ENCODE results near the gene CASZ1.

GRCh38 chr1:10681296-10682107, 114.9 kb downstream of the CASZ1 start:
- TF ChIP-seq CTCF (IDR thresholded peaks at IDR 0.05; ENCODE audit: extremely low read depth in 1 of 2, insufficient read depth in 1 of 2, low read depth in 1 of 2, low read length in 2 of 2) (no peak), POLR2A (IDR thresholded peaks at IDR 0.05; ENCODE audit: low read depth, low read length) (no peak), EZH2 (IDR thresholded peaks at IDR 0.05; ENCODE audit: borderline replicate concordance, low read depth, low read length, severe bottlenecking) (no peak), JUN (IDR thresholded peaks at IDR 0.05; ENCODE audit: borderline replicate concordance, insufficient read depth, insufficient read length, low read depth) (no peak)
